Coronary artery (tissue), 2 donors: ENCODE results near the gene TMLHE.

Experiments used
- DNase-seq: peaks from one replicate; pipeline ENCODE4 v3.0.0-alpha.2; 2017; ENCODE audit warnings: low spot score
- H3K27ac ChIP-seq, 2 donors: fragments of 200-600 bp; sonication (generic); one replicate each; pipeline ENCODE4 v1.5.1; 2016 to 2019
- H3K4me3 ChIP-seq: fragments of 200-600 bp; sonication (generic); 2 replicates; pipeline ENCODE4 v1.5.1; 2016; ENCODE audit warnings: mild to moderate bottlenecking, moderate library complexity
- TF ChIP-seq, protein P1 (sequence below): fragments of 200-600 bp; sonication (generic); IDR thresholded peaks from one replicate; pipeline ENCODE4 v1.5.1; 2019; ENCODE audit warnings: antibody characterized with exemption

TMLHE gene

GRCh38 chrX:155441097-155441496, 171.7 kb downstream of the TMLHE start:
- Histone ChIP-seq H3K27ac (no peak overlapping the region), H3K4me3 (no peak overlapping the region)
- no peak for DNase-seq
- TF ChIP-seq, protein P1, sequence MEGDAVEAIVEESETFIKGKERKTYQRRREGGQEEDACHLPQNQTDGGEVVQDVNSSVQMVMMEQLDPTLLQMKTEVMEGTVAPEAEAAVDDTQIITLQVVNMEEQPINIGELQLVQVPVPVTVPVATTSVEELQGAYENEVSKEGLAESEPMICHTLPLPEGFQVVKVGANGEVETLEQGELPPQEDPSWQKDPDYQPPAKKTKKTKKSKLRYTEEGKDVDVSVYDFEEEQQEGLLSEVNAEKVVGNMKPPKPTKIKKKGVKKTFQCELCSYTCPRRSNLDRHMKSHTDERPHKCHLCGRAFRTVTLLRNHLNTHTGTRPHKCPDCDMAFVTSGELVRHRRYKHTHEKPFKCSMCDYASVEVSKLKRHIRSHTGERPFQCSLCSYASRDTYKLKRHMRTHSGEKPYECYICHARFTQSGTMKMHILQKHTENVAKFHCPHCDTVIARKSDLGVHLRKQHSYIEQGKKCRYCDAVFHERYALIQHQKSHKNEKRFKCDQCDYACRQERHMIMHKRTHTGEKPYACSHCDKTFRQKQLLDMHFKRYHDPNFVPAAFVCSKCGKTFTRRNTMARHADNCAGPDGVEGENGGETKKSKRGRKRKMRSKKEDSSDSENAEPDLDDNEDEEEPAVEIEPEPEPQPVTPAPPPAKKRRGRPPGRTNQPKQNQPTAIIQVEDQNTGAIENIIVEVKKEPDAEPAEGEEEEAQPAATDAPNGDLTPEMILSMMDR: no peak
